NCI-H1417 (cell line): Measurements from ENCODE around the gene NLGN1.

Experiments
- DNase-seq, 3 experiments: peaks; one replicate each; lab custom pipeline; 2025; lab: John Stamatoyannopoulos, UW

NLGN1 gene

DNA sequence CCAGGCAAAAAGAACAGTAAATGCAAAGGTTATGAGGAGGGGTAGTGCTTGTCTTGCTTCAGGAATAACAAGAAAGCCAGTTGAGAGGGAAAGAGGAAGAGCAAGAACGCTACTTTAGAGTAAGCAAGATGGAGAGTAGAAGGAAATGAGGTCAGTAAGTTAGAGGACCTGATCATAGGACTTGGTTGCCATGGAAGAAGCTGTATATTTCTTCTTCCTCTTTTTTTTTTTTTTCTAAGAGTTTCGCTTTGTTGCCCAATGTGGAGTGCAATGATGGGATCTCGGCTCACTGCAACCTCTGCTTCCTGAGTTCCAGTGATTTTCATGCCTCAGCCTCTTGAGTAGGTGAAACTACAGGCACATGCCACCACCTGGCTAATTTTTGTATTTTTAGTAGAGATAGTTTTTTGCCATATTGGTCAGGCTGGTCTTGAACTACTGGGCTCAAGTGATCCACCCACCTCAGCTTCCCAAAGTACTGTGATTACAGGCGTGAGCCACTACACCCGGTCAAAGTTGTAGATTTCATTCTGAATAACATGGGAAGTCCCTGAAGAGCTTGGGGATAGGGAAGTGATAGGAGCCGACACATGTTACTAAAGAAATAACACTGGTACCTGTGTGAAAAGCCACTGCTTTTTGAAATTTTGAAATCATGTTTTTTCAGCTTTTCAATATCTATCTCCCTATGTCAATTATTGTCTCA lies 933.7 kb downstream of the NLGN1 start:
- DNase-seq = no peak

DNA sequence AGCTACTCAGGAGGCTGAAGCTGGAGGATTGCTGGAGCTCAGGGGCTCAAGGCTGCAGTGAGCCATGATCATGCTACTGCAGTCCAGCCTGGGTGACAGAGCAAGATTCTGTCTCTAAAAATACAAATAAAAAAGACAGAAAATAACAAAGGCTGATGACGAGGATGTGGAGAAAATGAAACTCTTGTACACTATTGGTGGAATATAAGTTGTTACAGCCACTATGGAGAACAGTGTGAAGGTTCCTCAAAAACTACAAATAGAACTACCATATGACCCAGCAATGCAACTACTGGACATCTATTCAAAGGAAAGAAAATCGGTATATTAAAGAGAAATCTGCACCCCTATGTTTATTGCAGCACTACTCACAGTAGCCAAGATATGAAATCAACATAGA lies 934.8 kb downstream of the NLGN1 start:
- DNase-seq = no peak

DNA sequence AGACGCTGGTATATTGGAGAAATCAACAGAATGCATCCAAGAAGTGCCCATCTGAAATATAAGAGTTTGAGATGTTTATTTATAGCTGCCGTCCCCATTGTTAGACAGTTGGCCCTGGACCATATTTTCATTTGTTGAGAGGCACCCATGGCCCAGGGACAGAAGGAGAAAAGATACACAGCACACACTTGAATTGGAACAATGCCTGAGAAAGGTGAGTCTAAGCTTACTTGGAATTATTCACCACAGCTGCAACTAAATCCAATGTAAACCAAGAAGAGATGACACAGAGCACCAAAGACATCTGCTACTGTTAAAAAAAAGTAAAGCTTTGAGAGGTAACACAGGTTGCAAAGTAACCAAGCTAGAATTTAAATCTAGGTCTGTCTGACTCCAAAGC lies 936.1 kb downstream of the NLGN1 start:
- DNase-seq = no peak

DNA sequence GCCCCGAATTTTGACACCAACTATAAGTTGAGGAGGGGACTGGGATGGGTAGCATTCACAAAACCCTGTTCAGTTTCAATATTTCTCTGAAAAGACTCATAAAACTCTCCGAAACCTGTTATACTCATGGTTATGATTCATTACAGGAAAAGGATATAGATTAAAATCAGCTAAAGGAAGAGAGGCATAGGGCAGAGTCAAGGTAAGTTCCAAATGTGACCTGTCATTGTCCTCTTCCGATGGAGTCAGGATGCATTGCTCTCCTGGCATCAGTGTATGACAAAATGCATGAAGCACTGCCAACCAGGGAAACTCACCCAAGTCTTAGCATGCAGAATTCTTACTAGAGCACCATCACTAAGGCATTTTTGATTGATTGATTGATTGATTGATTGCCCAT lies 936.6 kb downstream of the NLGN1 start:
- no peak for DNase-seq

DNA sequence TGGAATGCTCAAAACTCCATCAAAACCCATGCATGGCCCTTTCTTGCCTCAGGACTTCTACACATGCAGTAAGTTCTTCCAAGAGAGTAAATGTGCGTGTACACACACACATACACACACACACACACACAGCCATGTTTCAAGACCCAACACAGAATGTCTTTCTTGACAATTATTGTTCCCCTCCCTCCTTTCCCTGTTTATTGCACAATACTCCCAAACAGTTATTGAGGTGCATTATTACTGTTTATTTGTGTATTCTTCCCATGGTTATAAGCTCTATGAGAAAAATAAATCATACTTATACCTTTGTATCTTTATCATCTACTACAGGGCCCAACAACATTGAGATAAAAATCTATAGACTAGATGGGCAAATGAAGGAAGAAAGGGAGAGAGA lies 937.8 kb downstream of the NLGN1 start:
- DNase-seq = no peak

DNA sequence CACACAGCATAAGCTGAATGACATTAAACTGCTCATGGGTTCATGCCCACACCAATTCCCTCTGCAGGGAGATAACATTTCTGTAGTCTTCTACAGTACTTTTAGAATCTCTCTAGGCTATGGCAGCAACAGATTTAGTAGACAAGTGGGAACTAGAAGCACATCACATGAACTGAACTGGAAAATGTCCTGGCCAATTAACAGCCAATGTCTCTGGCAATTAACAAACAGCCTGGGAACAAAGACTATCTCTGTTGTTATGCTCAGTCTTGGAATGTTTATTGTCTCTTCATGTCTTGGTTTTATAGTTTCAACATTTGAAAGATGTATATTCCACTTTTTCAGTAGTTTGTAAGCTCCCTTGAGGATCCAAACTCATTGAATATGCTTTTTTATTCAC lies 938.4 kb downstream of the NLGN1 start:
- no peak for DNase-seq
